Parathyroid adenoma (tissue), 2 donors: ENCODE data around the gene DLG1.
A peak's percentile ranks its signal among the peaks of the same experiment; 100 is the strongest.

Experiments
- H2AFZ ChIP-seq: fragments of 300-600 bp; sonication (generic); one replicate; pipeline ENCODE4 v1.7.0; 2017; ENCODE audit warnings: antibody characterized with exemption, mild to moderate bottlenecking
- H3K27ac ChIP-seq: fragments of 300-600 bp; sonication (generic); one replicate; pipeline ENCODE4 v1.7.0; 2017
- H3K27me3 ChIP-seq: fragments of 300-600 bp; sonication (generic); one replicate; pipeline ENCODE4 v1.7.0; 2017; ENCODE audit warnings: low read length; ENCODE audit not compliant: control insufficient read depth, insufficient read depth
- H3K36me3 ChIP-seq: fragments of 300-600 bp; sonication (generic); one replicate; pipeline ENCODE4 v1.7.0; 2017; ENCODE audit warnings: low read length; ENCODE audit not compliant: control insufficient read depth, insufficient read depth
- H3K4me1 ChIP-seq: fragments of 300-600 bp; sonication (generic); one replicate; pipeline ENCODE4 v1.7.0; 2017; ENCODE audit warnings: control low read depth
- H3K4me2 ChIP-seq: fragments of 300-600 bp; sonication (generic); one replicate; pipeline ENCODE4 v1.7.0; 2017; ENCODE audit warnings: low read length
- H3K4me3 ChIP-seq: fragments of 300-600 bp; sonication (generic); one replicate; pipeline ENCODE4 v1.7.0; 2017; ENCODE audit warnings: low read depth, low read length
- H3K79me2 ChIP-seq: fragments of 300-600 bp; sonication (generic); one replicate; pipeline ENCODE4 v1.7.0; 2017; ENCODE audit warnings: control low read depth
- H3K9ac ChIP-seq: fragments of 300-600 bp; sonication (generic); one replicate; pipeline ENCODE4 v1.7.0; 2017; ENCODE audit warnings: mild to moderate bottlenecking
- H3K9me3 ChIP-seq: fragments of 300-600 bp; sonication (generic); one replicate; pipeline ENCODE4 v1.7.0; 2017; ENCODE audit warnings: low read length; ENCODE audit not compliant: control insufficient read depth
- CTCF ChIP-seq: fragments of 300-600 bp; sonication (generic); IDR thresholded peaks from one replicate; pipeline ENCODE4 v1.7.0; 2017; ENCODE audit warnings: antibody characterized with exemption, mild to moderate bottlenecking
- donor health status: primary hyperparathyroidism.

Gene DLG1

DNA sequence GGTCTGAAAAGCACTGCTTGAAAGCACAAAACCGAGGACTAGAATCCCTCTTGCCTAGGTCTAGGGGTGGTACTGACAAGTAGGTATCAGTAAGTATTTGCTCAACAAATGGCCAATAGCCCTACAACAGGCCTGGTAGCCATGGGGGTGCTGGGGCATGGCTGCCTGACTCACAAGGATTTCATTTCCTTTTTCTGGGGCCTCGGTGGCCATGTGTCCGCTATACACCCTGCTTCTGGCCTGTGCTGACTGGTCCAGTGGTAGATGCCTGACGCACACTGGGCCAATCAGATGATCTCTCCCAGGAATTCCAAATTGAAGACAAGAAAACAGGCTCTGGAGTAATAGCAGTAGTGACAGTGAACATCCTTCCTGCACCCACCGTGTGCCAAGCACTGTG lies 298.2 kb downstream of the DLG1 start:
- no peak overlapping the region for H3K4me3 ChIP-seq
- no peak overlapping the region for H3K27ac ChIP-seq
- H3K9ac ChIP-seq, result no peak overlapping the region
- H3K27me3 ChIP-seq, result no peaks in the 10 kb centered on the region
- no peak overlapping the region for H2AFZ ChIP-seq
- H3K36me3 ChIP-seq, result no peaks in the 10 kb centered on the region
- H3K79me2 ChIP-seq, result no peaks in the 10 kb centered on the region
- H3K9me3 ChIP-seq, result no peaks in the 10 kb centered on the region
- TF ChIP-seq CTCF, result no peak
- no peak overlapping the region for H3K4me2 ChIP-seq
- H3K4me1 ChIP-seq, result peaks cover 12% of the 10 kb centered on the region

DNA sequence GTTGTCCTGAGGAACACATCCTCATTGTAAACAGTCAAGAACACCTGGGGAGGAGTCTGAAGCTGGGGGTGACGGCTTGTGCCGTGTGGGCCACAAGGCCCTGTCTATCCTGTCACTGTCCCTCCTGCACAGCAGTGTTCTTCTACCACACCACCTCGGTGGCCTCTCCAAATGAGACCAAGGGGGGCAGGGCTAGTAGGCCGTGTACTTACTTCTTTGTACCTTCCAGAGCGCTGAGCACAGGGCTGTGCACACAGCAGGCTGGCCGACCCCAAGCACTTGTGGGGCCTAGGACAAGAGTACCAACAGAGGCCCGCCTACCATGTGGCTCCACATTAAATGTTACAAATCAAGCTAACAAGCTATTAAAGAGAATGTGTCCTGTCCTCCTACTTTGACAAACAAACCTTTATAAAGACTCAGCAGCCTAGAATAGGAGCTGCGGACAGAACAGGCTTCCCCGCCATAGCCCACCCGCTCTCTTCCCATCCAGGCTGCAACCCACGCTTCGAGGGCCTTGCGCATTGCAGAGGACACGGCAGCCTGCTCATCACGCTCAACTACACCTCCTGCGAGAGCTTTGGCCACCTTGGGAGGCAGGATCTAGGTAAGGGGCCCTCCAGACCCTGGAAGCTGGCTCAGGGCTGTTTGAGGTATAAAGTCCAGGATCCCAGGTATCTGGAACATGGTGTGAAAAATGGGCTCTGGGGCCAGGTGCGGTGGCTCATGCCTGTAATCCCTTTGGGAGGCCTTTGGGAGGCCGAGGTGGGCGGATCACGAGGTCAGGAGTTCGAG lies 299.2 kb downstream of the DLG1 start:
- Histone ChIP-seq H3K36me3 (no peaks in the 10 kb centered on the region), H3K4me3 (no peak overlapping the region), H3K27ac (no peak overlapping the region), H2AFZ (no peak overlapping the region), H3K4me2 (no peak overlapping the region), H3K9ac (no peak overlapping the region), H3K4me1 (peaks cover 12% of the 10 kb centered on the region), H3K79me2 (no peaks in the 10 kb centered on the region), H3K27me3 (no peaks in the 10 kb centered on the region), H3K9me3 (no peaks in the 10 kb centered on the region)
- no peak for TF ChIP-seq CTCF

DNA sequence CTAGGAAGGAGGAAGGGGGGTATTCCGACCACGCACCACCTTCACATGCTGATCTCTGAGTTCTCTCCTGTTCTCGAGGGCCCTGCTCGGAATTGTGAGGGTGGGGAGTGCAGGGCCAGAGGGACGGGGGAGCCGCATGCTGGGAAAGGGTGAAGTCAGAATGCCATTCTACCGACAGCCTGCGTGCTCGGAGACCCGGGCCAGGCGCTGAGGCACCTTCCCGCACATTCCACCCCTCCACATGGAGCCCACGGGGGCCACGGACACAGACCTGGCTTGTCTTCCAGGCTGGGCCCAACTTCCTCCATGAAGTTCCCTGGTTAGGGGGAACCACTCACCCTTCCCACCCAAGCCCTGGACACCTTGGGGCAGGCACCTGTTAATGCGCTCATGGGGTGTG lies 301.1 kb downstream of the DLG1 start:
- H3K27ac ChIP-seq, result no peak overlapping the region
- TF ChIP-seq CTCF, result no peak

GRCh38 chr3:196996454-196997265 lies 301.8 kb downstream of the DLG1 start:
- no peaks in the 10 kb centered on the region for H3K36me3 ChIP-seq
- H3K27ac ChIP-seq, result peak overlapping the region; percentile 19
- no peak overlapping the region for H3K9ac ChIP-seq
- no peaks in the 10 kb centered on the region for H3K9me3 ChIP-seq
- H2AFZ ChIP-seq, result peak overlapping the region; percentile 65
- H3K27me3 ChIP-seq, result no peaks in the 10 kb centered on the region
- peak overlapping the region; percentile 22 for H3K4me2 ChIP-seq
- TF ChIP-seq CTCF, result no peak
- H3K4me1 ChIP-seq, result peaks cover 7% of the 10 kb centered on the region
- no peak overlapping the region for H3K4me3 ChIP-seq
- no peaks in the 10 kb centered on the region for H3K79me2 ChIP-seq

More for the DNA sequence above, 301.1 kb downstream of the DLG1 start:
- no peaks in the 10 kb centered on the region for H3K9me3 ChIP-seq
- no peaks in the 10 kb centered on the region for H3K79me2 ChIP-seq
- H3K4me2 ChIP-seq, result no peak overlapping the region
- peaks cover 7% of the 10 kb centered on the region for H3K4me1 ChIP-seq
- no peak overlapping the region for H3K9ac ChIP-seq
- H2AFZ ChIP-seq, result no peak overlapping the region
- H3K36me3 ChIP-seq, result no peaks in the 10 kb centered on the region
- H3K27me3 ChIP-seq, result no peaks in the 10 kb centered on the region
- no peak overlapping the region for H3K4me3 ChIP-seq
